ENCODE measurements around the gene CRYM. TPM values are rescaled to one million over a fixed set of nuclear protein-coding genes. Genes with fewer than 3 reads are reported as not detected.
"Not testable (repeated sequence)": the region's sequence is repeated elsewhere in the genome, so short reads cannot be mapped to it uniquely, and the experiment has no call there.

Gene CRYM
- total and polyA plus RNA-seq, 9 donors: 0.22 to 6.0 (median 0.42) TPM; not detected in 3

DNA sequence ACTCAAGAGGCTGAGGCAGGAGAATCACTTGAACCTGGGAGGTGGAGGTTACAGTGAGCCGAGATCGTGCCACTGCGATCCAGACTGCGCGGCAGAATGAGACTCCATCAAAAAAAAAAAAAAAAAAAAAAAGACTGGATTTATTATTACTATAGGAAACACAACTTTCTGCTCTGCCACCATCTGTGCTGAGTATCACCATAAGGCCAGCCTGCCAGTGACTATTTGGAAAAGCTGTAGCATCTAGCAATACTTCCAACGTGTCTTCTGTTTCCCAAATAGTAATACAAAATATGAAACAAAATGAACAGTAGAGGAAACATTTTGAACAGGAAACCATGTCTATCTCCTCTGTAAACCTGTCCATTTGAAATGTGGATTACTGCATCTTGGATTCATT, 43.6 kb upstream of the CRYM start:
- H3K4me3 ChIP-seq: no peak overlapping the region
- no peak overlapping the region for H3K27ac ChIP-seq
- H3K9me3 ChIP-seq: no peaks in the 10 kb centered on the region
- WGBS, 3 donors: 92 to 95% (median 94%) methylated on average over 6 of the region's 6 CpGs
- H3K36me3 ChIP-seq: no peaks in the 10 kb centered on the region
- DNase-seq: no peak
- peaks cover 4% of the 10 kb centered on the region for H3K4me1 ChIP-seq (ENCODE audit: insufficient read depth)
- TF ChIP-seq EP300 (IDR thresholded peaks at IDR 0.05) (no peak), POLR2A (IDR thresholded peaks at IDR 0.05) (no peak)
- TF ChIP-seq, protein P1, sequence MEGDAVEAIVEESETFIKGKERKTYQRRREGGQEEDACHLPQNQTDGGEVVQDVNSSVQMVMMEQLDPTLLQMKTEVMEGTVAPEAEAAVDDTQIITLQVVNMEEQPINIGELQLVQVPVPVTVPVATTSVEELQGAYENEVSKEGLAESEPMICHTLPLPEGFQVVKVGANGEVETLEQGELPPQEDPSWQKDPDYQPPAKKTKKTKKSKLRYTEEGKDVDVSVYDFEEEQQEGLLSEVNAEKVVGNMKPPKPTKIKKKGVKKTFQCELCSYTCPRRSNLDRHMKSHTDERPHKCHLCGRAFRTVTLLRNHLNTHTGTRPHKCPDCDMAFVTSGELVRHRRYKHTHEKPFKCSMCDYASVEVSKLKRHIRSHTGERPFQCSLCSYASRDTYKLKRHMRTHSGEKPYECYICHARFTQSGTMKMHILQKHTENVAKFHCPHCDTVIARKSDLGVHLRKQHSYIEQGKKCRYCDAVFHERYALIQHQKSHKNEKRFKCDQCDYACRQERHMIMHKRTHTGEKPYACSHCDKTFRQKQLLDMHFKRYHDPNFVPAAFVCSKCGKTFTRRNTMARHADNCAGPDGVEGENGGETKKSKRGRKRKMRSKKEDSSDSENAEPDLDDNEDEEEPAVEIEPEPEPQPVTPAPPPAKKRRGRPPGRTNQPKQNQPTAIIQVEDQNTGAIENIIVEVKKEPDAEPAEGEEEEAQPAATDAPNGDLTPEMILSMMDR (IDR thresholded peaks at IDR 0.05): no peak
- intact Hi-C loops (cut with DNase I): no loop called here
- H3K27me3 ChIP-seq: no peaks in the 10 kb centered on the region

DNA sequence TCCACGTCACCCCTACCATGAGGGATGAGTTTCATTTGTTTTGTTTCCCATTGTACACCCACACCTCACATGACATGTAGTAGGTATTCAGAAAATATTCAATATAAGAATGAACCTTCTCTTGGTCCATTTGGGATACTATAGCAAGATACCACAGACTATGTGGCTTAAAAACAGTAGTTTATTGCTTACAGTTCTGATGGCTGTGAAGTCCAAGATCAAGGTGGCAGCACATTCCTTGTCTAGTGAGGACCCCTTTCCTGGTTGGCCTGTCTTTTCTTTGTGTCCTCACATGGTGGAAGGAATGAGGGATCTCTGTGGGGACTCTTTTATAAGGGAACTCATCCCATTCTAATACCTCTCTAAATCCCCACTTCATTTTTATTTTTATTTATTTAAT, 36.2 kb upstream of the CRYM start:
- no peaks in the 10 kb centered on the region for H3K27me3 ChIP-seq
- TF ChIP-seq EP300 (IDR thresholded peaks at IDR 0.05): no peak
- TF ChIP-seq, protein P1 (IDR thresholded peaks at IDR 0.05): no peak
- no peak for TF ChIP-seq POLR2A (IDR thresholded peaks at IDR 0.05)
- 90 to 100% (median 95%) methylated on average over 1 of the region's 1 CpG for WGBS, 3 donors
- intact Hi-C loops (cut with DNase I): no loop called here
- H3K27ac ChIP-seq: no peak overlapping the region
- no peaks in the 10 kb centered on the region for H3K9me3 ChIP-seq
- H3K4me1 ChIP-seq (ENCODE audit: insufficient read depth): peaks cover 2% of the 10 kb centered on the region
- H3K36me3 ChIP-seq: no peaks in the 10 kb centered on the region
- H3K4me3 ChIP-seq: no peak overlapping the region
- DNase-seq: no peak

DNA sequence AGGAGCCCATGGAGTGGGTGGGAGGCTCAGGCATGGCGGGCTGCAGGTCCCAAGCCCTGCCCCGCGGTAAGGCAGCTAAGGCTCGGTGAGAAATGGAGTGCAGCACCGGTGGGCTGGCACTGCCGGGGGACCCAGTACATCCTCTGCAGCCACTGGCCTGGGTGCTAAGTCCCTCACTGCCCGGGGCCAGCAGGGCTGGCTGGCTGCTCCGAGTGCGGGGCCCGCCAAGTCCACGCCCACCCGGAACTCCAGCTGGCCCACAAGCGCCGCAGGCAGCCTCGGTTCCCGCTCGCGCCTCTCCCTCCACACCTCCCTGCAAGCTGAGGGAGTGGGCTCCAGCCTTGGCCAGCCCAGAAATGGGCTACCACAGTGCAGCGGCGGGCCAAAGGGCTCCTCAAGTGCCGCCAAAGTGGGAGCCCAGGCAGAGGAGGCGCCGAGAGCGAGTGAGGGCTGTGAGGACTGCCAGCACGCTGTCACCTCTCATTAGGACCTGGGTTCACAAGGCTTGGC, 34.8 kb upstream of the CRYM start:
- intact Hi-C loops (cut with DNase I); H3K27me3 ChIP-seq; H3K36me3 ChIP-seq; H3K4me1 ChIP-seq (ENCODE audit: insufficient read depth); H3K9me3 ChIP-seq; H3K27ac ChIP-seq; DNase-seq; H3K4me3 ChIP-seq: not testable (repeated sequence)
- 97 to 99% (median 98%) methylated on average over 25 of the region's 25 CpGs for WGBS, 3 donors

DNA sequence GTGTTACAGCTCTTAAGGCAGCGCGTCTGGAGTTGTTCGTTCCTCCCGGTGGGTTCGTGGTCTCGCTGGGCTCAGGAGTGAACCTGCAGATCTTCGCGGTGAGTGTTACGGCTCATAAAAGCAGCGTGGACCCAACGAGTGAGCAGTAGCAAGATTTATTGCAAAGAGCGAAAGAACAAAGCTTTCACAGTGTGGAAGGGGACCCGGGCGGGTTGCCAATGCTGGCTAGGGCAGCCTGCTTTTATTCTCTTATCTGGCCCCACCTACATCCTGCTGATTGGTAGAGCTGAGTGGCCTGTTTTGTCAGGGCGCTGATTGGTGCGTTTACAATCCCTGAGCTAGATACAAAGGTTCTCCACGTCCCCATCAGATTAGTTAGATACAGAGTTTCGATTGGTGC, 34.0 kb upstream of the CRYM start:
- DNase-seq; H3K9me3 ChIP-seq; H3K27ac ChIP-seq; intact Hi-C loops (cut with DNase I); H3K36me3 ChIP-seq; H3K27me3 ChIP-seq; H3K4me3 ChIP-seq; H3K4me1 ChIP-seq (ENCODE audit: insufficient read depth): not testable (repeated sequence)
- 86 to 92% (median 91%) methylated on average over 18 of the region's 18 CpGs for WGBS, 3 donors

DNA sequence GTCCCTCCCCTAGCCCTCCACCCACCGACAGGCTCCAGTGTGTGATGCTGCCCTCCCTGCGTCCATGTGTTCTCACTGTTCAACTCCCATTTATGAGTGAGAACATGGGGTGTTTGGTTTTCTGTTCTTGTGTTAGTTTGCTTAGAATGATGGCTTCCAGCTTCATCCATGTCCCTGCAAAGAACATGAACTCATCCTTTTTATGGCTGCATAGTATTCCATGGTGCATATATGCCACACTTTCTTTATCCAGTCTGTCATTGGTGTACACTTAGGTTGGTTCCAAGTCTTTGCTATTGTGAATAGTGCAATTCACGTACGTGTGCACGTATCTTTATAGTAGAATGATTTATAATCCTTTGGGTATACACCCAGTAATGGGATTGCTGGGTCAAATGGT, 28.6 kb upstream of the CRYM start:
- H3K4me3 ChIP-seq; H3K27me3 ChIP-seq; H3K9me3 ChIP-seq; H3K27ac ChIP-seq; H3K4me1 ChIP-seq (ENCODE audit: insufficient read depth); H3K36me3 ChIP-seq; DNase-seq: not testable (repeated sequence)
- WGBS, 3 donors: 92 to 99% (median 96%) methylated on average over 5 of the region's 5 CpGs
- intact Hi-C loops (cut with DNase I): loop anchor here in 1 of 4 donors (10.0 kb wide), 1 partner anchor 248 kb away; no protein-coding TSS in a partner anchor

DNA sequence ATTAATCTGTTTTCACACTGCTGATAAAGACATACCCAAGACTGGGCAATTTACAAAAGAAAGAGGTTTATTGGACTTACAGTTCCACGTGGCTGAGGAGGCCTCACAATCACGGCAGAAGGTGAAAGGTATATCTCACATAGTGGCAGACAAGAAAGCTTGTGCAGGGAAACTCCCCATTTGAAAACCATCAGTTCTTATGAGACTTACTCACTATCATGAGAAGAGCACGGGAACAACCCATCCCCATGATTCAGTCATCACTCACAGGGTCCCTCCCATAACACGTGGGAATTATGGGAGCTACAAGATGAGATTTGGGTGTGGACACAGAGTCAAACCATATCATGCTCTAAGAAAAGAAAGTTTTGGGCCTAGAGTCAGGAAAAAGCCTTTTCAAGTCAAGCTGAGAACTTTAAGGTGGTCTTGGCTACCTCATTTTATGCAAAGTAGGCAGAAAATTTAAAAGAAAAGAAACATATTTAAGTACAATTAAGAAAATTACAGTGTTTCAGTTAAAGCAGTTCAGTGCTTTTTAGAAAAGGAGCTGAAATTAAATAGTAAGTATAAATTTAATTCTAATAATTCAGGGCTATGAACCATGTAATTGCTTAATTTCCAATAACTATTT, 24.9 kb upstream of the CRYM start:
- Histone ChIP-seq H3K27ac (no peak overlapping the region), H3K4me3 (no peak overlapping the region), H3K9me3 (no peaks in the 10 kb centered on the region), H3K36me3 (no peaks in the 10 kb centered on the region), H3K27me3 (no peaks in the 10 kb centered on the region), H3K4me1 (ENCODE audit: insufficient read depth) (no peaks in the 10 kb centered on the region)
- WGBS, 3 donors: 43 to 58% (median 54%) methylated on average over 4 of the region's 4 CpGs
- DNase-seq: no peak
- intact Hi-C loops (cut with DNase I): loop anchor here in 3 of 4 donors (5.0 to 10.0 kb wide), 3 partner anchors 146 to 451 kb away; partner anchors contain the start of gene LDAF1 (in 2 of the 3)
- TF ChIP-seq, protein P1 (IDR thresholded peaks at IDR 0.05): no peak
- TF ChIP-seq POLR2A (IDR thresholded peaks at IDR 0.05): no peak
- no peak for TF ChIP-seq EP300 (IDR thresholded peaks at IDR 0.05)
